GM12865 (cell line): Measurements from ENCODE around the gene FFAR2.

Experiments
- DNase-seq: peaks from one replicate; pipeline ENCODE4 v3.0.0; 2010; ENCODE audit warnings: low read depth
- H3K4me3 ChIP-seq: 2 replicates; pipeline ENCODE4 v1.5.1; 2011; ENCODE audit warnings: mild to moderate bottlenecking, low read depth, low read length, control low read depth
- TF ChIP-seq, protein P1 (sequence below): IDR thresholded peaks from 2 replicates; pipeline ENCODE4 v1.5.1; 2011; ENCODE audit warnings: low read length, control low read depth, low read depth, inconsistent platforms; ENCODE audit not compliant: insufficient read depth; ENCODE audit errors: missing control alignments

Gene FFAR2

DNA sequence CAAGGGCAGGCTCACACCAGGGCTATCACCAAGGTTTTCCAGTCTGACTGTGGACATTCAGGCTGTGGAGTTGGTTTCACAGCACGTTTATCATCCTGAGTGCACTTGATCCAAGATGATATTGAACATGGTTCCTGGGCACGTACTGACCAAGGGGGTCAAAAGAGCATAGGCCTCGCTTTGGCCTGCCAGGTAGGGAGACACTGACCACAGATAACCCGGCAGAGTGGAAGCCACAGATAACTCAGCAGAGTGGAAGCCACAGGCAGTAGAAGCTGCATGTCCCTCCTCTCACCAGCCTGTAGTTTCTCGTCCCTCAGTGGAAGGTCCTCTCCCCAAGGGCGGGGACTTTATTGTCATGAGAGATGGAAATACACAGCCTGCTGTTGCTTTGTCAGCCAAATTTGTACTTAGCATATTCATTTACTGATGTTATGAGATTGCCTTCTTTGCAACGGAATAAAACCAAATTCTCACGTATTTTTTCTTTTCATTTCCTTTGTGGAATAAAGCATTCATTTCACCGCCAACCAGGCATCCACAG is 51.0 kb downstream of the FFAR2 start:
- H3K4me3 ChIP-seq = no peak overlapping the region
- DNase-seq = no peak
- TF ChIP-seq, protein P1, sequence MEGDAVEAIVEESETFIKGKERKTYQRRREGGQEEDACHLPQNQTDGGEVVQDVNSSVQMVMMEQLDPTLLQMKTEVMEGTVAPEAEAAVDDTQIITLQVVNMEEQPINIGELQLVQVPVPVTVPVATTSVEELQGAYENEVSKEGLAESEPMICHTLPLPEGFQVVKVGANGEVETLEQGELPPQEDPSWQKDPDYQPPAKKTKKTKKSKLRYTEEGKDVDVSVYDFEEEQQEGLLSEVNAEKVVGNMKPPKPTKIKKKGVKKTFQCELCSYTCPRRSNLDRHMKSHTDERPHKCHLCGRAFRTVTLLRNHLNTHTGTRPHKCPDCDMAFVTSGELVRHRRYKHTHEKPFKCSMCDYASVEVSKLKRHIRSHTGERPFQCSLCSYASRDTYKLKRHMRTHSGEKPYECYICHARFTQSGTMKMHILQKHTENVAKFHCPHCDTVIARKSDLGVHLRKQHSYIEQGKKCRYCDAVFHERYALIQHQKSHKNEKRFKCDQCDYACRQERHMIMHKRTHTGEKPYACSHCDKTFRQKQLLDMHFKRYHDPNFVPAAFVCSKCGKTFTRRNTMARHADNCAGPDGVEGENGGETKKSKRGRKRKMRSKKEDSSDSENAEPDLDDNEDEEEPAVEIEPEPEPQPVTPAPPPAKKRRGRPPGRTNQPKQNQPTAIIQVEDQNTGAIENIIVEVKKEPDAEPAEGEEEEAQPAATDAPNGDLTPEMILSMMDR = no peak

DNA sequence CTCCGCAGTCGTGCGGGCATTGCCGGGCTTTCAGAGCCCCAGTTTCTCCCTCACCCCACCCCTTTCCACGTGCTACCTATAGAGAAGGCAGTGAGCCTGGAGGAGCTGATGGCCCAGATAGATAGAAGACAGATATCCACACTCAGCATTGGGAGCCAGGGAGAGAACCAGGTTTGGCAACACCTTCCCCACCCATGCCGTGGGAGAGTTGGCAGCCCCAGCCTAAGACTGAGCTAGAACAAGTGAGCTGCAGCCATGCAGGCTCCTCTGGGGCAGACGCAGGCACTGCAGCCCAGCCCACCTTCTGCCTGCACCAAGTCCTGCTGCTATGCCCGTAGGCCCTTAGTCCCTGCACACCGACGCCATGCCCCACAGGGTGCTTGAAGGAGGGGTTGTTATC is 52.6 kb downstream of the FFAR2 start:
- TF ChIP-seq, protein P1 = no peak
- DNase-seq = no peak
- H3K4me3 ChIP-seq = no peak overlapping the region
